HepG2 (cell line): ENCODE data around the gene ABAT. TPM values are rescaled to one million over a fixed set of nuclear protein-coding genes. Genes with fewer than 3 reads are reported as not detected.

Source experiments
- CEBPG ChIP-seq: IDR thresholded peaks from 2 replicates; pipeline ENCODE4 v1.6.1; 2016
- HNF4A ChIP-seq: sonication (generic); formaldehyde crosslinking; IDR thresholded peaks from 2 replicates; pipeline ENCODE4 v1.4.0; 2020; ENCODE audit warnings: missing genetic modification reagents
- IKZF1 ChIP-seq: fragments of 450-650 bp; IDR thresholded peaks from 2 replicates; pipeline ENCODE4 v1.7.1; 2016
- KMT2B ChIP-seq: IDR thresholded peaks from 2 replicates; pipeline ENCODE4 v1.6.1; 2016; ENCODE audit warnings: missing genetic modification reagents, missing compliant biosample characterization
- NR3C1 ChIP-seq: sonication (generic); formaldehyde crosslinking; IDR thresholded peaks from 2 replicates; pipeline ENCODE4 v1.4.0; 2020; ENCODE audit warnings: missing genetic modification reagents
- PHF5A ChIP-seq: IDR thresholded peaks from one replicate; pipeline ENCODE4 v1.6.1; 2018; ENCODE audit warnings: low read depth, missing genetic modification reagents; ENCODE audit not compliant: unreplicated experiment
- SMAD1 ChIP-seq: sonication (generic); formaldehyde crosslinking; IDR thresholded peaks from 2 replicates; pipeline ENCODE4 v1.4.0; 2020; ENCODE audit warnings: missing genetic modification reagents, low read depth, mild to moderate bottlenecking, borderline replicate concordance
- ZBTB42 ChIP-seq: sonication (generic); formaldehyde crosslinking; IDR thresholded peaks from 2 replicates; pipeline ENCODE4 v1.5.0; 2020; ENCODE audit warnings: mild to moderate bottlenecking, missing genetic modification reagents
- ZNF274 ChIP-seq: sonication (generic); formaldehyde crosslinking; IDR thresholded peaks from 2 replicates; pipeline ENCODE4 v1.5.1; 2020; ENCODE audit warnings: mild to moderate bottlenecking, missing genetic modification reagents
- ZNF468 ChIP-seq: sonication (generic); formaldehyde crosslinking; IDR thresholded peaks from 2 replicates; pipeline ENCODE4 v1.8.0; 2022; ENCODE audit warnings: mild to moderate bottlenecking, moderate library complexity, missing genetic modification reagents
- ZNF709 ChIP-seq: sonication (generic); formaldehyde crosslinking; IDR thresholded peaks from 2 replicates; pipeline ENCODE4 v1.5.0; 2020; ENCODE audit warnings: mild to moderate bottlenecking, missing genetic modification reagents
- ZNF841 ChIP-seq: sonication (generic); formaldehyde crosslinking; IDR thresholded peaks from 2 replicates; pipeline ENCODE4 v1.8.1; 2023; ENCODE audit warnings: missing genetic modification reagents, borderline replicate concordance
- polyA plus RNA-seq, 8 experiments: library from polyadenylated mRNA; depleted of rRNA in 3 of 8; stranded (reverse) in 7 of 8; unstranded in 1 of 8; fragments of >200 nt; fragmentation: Illumina TruSeq in 4 of 8; extraction: Trizol in 4 of 8; gene quantifications; 2 replicates each; pipeline versions ENCODE4 v1.2.1 to v1.2.3, GENCODE V29; 2011 to 2016; ENCODE audit warnings: low read depth in 4 of 8, missing spikeins in 1 of 8, mixed read lengths in 1 of 8; ENCODE audit not compliant: insufficient read depth in 1 of 8
- total RNA-seq, 5 experiments: library from RNA; depleted of rRNA; stranded (reverse); fragments of >200 nt; fragmentation: Illumina TruSeq; extraction: Trizol; gene quantifications; 2 replicates each; pipeline ENCODE4 v1.2.3, GENCODE V29; 2016; ENCODE audit warnings: low read depth in 1 of 5
- TF ChIP-seq, protein P1 (sequence below): sonication (generic); formaldehyde crosslinking; IDR thresholded peaks from 2 replicates; pipeline ENCODE4 v1.9.0; 2021; ENCODE audit warnings: missing genetic modification reagents, borderline replicate concordance
- TF ChIP-seq, protein P2 (sequence below): sonication (generic); formaldehyde crosslinking; IDR thresholded peaks from 2 replicates; pipeline ENCODE4 v1.4.0; 2020; ENCODE audit warnings: missing genetic modification reagents, mild to moderate bottlenecking, borderline replicate concordance
- TF ChIP-seq, protein P3 (sequence below): sonication (generic); formaldehyde crosslinking; IDR thresholded peaks from 2 replicates; pipeline ENCODE4 v1.5.1; 2020; ENCODE audit warnings: missing genetic modification reagents, mild to moderate bottlenecking, borderline replicate concordance
- TF ChIP-seq, protein P4 (sequence below): sonication (generic); formaldehyde crosslinking; IDR thresholded peaks from 2 replicates; pipeline ENCODE4 v1.4.0; 2020; ENCODE audit warnings: mild to moderate bottlenecking, missing genetic modification reagents
- TF ChIP-seq, protein P5 (sequence below): sonication (generic); formaldehyde crosslinking; IDR thresholded peaks from 2 replicates; pipeline ENCODE4 v1.8.0; 2022; ENCODE audit warnings: missing genetic modification reagents, mild to moderate bottlenecking, inconsistent platforms, borderline replicate concordance
- TF ChIP-seq, protein P6 (sequence below): sonication (generic); formaldehyde crosslinking; conservative IDR thresholded peaks from 2 replicates; pipeline ENCODE4 v1.4.0; 2020; ENCODE audit warnings: missing genetic modification reagents

ABAT gene
- total and polyA plus RNA-seq, 2 of the 13 experiments (the other 11 are each of a cell fraction or from before 2014, with no cell fraction given) = 47.6 to 97.3 TPM

DNA sequence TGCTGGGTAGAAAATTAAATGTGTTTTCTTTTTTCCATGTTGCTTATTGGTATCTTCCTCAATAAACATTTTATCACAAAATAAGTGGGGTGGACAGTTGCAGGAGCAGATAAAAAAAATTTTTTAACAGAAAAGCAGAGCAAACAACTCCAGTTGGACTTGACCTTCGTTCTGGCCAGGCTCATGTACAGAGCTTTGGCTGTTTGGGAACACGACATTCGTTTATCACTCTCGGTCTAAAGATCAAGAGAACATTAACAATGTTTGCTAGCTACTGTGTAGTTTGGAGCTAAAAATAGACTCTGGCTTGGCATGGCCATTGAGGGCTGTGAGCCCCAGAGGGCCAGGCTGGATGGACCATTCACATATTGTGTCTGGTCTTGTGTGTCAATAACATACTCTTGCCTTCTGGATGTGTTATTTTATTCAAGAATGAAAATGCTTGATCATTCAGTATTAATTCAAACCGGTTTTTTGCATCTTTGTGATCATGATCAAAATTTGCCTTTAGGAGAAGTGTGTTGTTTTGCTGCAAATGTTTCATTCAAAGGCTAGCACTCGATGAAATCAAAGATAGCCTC is 66.4 kb downstream of the ABAT start (continued):
- TF ChIP-seq, protein P1, sequence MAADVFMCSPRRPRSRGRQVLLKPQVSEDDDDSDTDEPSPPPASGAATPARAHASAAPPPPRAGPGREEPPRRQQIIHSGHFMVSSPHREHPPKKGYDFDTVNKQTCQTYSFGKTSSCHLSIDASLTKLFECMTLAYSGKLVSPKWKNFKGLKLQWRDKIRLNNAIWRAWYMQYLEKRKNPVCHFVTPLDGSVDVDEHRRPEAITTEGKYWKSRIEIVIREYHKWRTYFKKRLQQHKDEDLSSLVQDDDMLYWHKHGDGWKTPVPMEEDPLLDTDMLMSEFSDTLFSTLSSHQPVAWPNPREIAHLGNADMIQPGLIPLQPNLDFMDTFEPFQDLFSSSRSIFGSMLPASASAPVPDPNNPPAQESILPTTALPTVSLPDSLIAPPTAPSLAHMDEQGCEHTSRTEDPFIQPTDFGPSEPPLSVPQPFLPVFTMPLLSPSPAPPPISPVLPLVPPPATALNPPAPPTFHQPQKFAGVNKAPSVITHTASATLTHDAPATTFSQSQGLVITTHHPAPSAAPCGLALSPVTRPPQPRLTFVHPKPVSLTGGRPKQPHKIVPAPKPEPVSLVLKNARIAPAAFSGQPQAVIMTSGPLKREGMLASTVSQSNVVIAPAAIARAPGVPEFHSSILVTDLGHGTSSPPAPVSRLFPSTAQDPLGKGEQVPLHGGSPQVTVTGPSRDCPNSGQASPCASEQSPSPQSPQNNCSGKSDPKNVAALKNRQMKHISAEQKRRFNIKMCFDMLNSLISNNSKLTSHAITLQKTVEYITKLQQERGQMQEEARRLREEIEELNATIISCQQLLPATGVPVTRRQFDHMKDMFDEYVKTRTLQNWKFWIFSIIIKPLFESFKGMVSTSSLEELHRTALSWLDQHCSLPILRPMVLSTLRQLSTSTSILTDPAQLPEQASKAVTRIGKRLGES = no peak
- TF ChIP-seq KMT2B (peak; percentile 51; the same call in 1 of the 2 replicates), ZNF468 (CRISPR knock-in tag) (no peak), ZBTB42 (CRISPR knock-in tag) (no peak), SMAD1 (no peak), HNF4A (peak; percentile 99), IKZF1 (no peak), ZNF841 (CRISPR knock-in tag) (no peak), ZNF709 (no peak), PHF5A (CRISPR knock-in tag) (peak; percentile 79), CEBPG (CRISPR knock-in tag) (peak; percentile 71), NR3C1 (CRISPR knock-in tag) (no peak), ZNF274 (CRISPR knock-in tag) (no peak)
- TF ChIP-seq, protein P2, sequence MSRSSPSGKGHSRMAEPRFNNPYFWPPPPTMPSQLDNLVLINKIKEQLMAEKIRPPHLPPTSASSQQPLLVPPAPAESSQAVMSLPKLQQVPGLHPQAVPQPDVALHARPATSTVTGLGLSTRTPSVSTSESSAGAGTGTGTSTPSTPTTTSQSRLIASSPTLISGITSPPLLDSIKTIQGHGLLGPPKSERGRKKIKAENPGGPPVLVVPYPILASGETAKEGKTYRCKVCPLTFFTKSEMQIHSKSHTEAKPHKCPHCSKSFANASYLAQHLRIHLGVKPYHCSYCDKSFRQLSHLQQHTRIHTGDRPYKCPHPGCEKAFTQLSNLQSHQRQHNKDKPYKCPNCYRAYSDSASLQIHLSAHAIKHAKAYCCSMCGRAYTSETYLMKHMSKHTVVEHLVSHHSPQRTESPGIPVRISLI (CRISPR knock-in tag) = peak; percentile 96
- TF ChIP-seq, protein P3, sequence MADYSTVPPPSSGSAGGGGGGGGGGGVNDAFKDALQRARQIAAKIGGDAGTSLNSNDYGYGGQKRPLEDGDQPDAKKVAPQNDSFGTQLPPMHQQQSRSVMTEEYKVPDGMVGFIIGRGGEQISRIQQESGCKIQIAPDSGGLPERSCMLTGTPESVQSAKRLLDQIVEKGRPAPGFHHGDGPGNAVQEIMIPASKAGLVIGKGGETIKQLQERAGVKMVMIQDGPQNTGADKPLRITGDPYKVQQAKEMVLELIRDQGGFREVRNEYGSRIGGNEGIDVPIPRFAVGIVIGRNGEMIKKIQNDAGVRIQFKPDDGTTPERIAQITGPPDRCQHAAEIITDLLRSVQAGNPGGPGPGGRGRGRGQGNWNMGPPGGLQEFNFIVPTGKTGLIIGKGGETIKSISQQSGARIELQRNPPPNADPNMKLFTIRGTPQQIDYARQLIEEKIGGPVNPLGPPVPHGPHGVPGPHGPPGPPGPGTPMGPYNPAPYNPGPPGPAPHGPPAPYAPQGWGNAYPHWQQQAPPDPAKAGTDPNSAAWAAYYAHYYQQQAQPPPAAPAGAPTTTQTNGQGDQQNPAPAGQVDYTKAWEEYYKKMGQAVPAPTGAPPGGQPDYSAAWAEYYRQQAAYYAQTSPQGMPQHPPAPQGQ (CRISPR knock-in tag) = no peak
- TF ChIP-seq, protein P4, sequence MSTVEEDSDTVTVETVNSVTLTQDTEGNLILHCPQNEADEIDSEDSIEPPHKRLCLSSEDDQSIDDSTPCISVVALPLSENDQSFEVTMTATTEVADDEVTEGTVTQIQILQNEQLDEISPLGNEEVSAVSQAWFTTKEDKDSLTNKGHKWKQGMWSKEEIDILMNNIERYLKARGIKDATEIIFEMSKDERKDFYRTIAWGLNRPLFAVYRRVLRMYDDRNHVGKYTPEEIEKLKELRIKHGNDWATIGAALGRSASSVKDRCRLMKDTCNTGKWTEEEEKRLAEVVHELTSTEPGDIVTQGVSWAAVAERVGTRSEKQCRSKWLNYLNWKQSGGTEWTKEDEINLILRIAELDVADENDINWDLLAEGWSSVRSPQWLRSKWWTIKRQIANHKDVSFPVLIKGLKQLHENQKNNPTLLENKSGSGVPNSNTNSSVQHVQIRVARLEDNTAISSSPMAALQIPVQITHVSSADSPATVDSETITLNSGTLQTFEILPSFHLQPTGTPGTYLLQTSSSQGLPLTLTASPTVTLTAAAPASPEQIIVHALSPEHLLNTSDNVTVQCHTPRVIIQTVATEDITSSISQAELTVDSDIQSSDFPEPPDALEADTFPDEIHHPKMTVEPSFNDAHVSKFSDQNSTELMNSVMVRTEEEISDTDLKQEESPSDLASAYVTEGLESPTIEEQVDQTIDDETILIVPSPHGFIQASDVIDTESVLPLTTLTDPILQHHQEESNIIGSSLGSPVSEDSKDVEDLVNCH (CRISPR knock-in tag) = no peak
- TF ChIP-seq, protein P5, sequence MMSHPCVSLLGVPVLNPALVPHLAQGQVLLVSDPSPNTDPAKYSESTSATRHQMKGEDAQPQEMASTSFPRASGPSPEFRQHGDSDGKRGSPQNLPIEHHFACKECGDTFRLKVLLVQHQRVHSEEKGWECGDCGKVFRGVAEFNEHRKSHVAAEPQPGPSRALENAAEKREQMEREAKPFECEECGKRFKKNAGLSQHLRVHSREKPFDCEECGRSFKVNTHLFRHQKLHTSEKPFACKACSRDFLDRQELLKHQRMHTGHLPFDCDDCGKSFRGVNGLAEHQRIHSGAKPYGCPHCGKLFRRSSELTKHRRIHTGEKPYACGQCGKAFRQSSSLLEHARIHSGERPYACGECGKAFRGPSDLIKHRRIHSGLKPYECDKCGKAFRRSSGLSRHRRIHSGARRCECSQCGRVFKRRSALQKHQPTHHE (CRISPR knock-in tag) = 0 out of 2 replicates have a peak, but pooled peaks have one; percentile 60
- TF ChIP-seq, protein P6, sequence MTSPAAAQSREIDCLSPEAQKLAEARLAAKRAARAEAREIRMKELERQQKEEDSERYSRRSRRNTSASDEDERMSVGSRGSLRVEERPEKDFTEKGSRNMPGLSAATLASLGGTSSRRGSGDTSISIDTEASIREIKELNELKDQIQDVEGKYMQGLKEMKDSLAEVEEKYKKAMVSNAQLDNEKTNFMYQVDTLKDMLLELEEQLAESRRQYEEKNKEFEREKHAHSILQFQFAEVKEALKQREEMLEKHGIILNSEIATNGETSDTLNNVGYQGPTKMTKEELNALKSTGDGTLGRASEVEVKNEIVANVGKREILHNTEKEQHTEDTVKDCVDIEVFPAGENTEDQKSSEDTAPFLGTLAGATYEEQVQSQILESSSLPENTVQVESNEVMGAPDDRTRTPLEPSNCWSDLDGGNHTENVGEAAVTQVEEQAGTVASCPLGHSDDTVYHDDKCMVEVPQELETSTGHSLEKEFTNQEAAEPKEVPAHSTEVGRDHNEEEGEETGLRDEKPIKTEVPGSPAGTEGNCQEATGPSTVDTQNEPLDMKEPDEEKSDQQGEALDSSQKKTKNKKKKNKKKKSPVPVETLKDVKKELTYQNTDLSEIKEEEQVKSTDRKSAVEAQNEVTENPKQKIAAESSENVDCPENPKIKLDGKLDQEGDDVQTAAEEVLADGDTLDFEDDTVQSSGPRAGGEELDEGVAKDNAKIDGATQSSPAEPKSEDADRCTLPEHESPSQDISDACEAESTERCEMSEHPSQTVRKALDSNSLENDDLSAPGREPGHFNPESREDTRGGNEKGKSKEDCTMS (CRISPR knock-in tag) = no peak
